Measurements from ENCODE around the gene NTF4. TPM values are rescaled to one million over a fixed set of nuclear protein-coding genes. Genes with fewer than 3 reads are reported as not detected.

NTF4 gene
- total RNA-seq, 1 experiment from 2014 or later = 3.9 TPM

- TF ChIP-seq RORB (CRISPR knock-in tag; IDR thresholded peaks at IDR 0.05) (no peak), NFATC4 (CRISPR knock-in tag; IDR thresholded peaks at IDR 0.05) (no peak), E2F5 (CRISPR knock-in tag; IDR thresholded peaks at IDR 0.05) (no peak), PRDM15 (CRISPR knock-in tag; IDR thresholded peaks at IDR 0.05) (no peak), USF1 (CRISPR knock-in tag; IDR thresholded peaks at IDR 0.05) (no peak), JAZF1 (CRISPR knock-in tag; IDR thresholded peaks at IDR 0.05) (no peak), ZNF232 (CRISPR knock-in tag; IDR thresholded peaks at IDR 0.05) (no peak), SOX15 (CRISPR knock-in tag; IDR thresholded peaks at IDR 0.05) (no peak)
- TF ChIP-seq, protein P1, sequence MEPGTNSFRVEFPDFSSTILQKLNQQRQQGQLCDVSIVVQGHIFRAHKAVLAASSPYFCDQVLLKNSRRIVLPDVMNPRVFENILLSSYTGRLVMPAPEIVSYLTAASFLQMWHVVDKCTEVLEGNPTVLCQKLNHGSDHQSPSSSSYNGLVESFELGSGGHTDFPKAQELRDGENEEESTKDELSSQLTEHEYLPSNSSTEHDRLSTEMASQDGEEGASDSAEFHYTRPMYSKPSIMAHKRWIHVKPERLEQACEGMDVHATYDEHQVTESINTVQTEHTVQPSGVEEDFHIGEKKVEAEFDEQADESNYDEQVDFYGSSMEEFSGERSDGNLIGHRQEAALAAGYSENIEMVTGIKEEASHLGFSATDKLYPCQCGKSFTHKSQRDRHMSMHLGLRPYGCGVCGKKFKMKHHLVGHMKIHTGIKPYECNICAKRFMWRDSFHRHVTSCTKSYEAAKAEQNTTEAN (CRISPR knock-in tag; IDR thresholded peaks at IDR 0.05) = no peak
- TF ChIP-seq, protein P2, sequence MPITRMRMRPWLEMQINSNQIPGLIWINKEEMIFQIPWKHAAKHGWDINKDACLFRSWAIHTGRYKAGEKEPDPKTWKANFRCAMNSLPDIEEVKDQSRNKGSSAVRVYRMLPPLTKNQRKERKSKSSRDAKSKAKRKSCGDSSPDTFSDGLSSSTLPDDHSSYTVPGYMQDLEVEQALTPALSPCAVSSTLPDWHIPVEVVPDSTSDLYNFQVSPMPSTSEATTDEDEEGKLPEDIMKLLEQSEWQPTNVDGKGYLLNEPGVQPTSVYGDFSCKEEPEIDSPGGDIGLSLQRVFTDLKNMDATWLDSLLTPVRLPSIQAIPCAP (CRISPR knock-in tag; IDR thresholded peaks at IDR 0.05) = no peak
Measured at GRCh38 chr19:49014123-49014869, 50.3 kb downstream of the NTF4 start (continued).

GRCh38 chr19:49011194-49011593 lies 53.4 kb downstream of the NTF4 start:
- ChIA-PET CTCF (no interaction called here), POLR2A (no interaction called here)
- peaks cover 42% of the 10 kb centered on the region for H3K36me3 Mint-ChIP-seq
- TF ChIP-seq ZNF121 (CRISPR knock-in tag; IDR thresholded peaks at IDR 0.05) (no peak), ZNF281 (CRISPR knock-in tag; IDR thresholded peaks at IDR 0.05) (no peak), TEAD4 (CRISPR knock-in tag; IDR thresholded peaks at IDR 0.05) (no peak)
- no peak overlapping the region for H3K4me3 Mint-ChIP-seq
- ATAC-seq (no peak), DNase-seq (ENCODE audit: low spot score) (no peak)
- H3K27ac Mint-ChIP-seq = no peak overlapping the region
- no peaks in the 10 kb centered on the region for H3K27me3 Mint-ChIP-seq (ENCODE audit: low read depth)
- no peaks in the 10 kb centered on the region for H3K4me1 Mint-ChIP-seq
- H3K9me3 Mint-ChIP-seq = no peaks in the 10 kb centered on the region

Other genes with a start within 250 kb of the NTF4 start
- gene HSD17B14, start 228.3 kb downstream of the NTF4 start, total RNA-seq (2021) = 11.4 to 18.2 TPM (median 17.0 TPM) in 3 replicates
- 14.8 to 17.7 TPM (median 16.8 TPM) in 3 replicates for gene PLEKHA4, start 196.2 kb downstream of the NTF4 start, total RNA-seq (2021)
- 17.0 to 19.5 TPM (median 17.9 TPM) in 3 replicates for gene PPP1R15A, start 192.4 kb downstream of the NTF4 start, total RNA-seq (2021)
- 3.1 to 5.6 TPM (median 3.9 TPM) in 3 replicates for gene TULP2, start 166.1 kb downstream of the NTF4 start, total RNA-seq (2021)
- 145 to 153 TPM (median 149 TPM) in 3 replicates for gene NUCB1, start 164.5 kb downstream of the NTF4 start, total RNA-seq (2021)
- gene DHDH, start 131.1 kb downstream of the NTF4 start, total RNA-seq (2021) = 3.0 to 3.4 TPM (median 3.1 TPM) in 3 replicates
- 346 to 387 TPM (median 351 TPM) in 3 replicates for gene BAX, start 109.9 kb downstream of the NTF4 start, total RNA-seq (2021)
- gene FTL, start 99.5 kb downstream of the NTF4 start, total RNA-seq (2021) = 1,061 to 1,225 TPM (median 1,202 TPM) in 3 replicates
- gene GYS1, start 71.5 kb downstream of the NTF4 start, total RNA-seq (2021) = 45.9 to 52.0 TPM (median 46.1 TPM) in 3 replicates
- gene RUVBL2, start 70.9 kb downstream of the NTF4 start, total RNA-seq (2021) = 168 to 178 TPM (median 169 TPM) in 3 replicates
- 1.3 TPM in 1 of 3 replicates, not detected in the others for gene LHB, start 47.7 kb downstream of the NTF4 start, total RNA-seq (2021)
- not detected in 3 replicates for gene CGB3, start 40.5 kb downstream of the NTF4 start, total RNA-seq (2021)
- gene CGB2, start 32.9 kb downstream of the NTF4 start, total RNA-seq (2021) = 1.1 to 1.2 TPM in 2 of 3 replicates, not detected in the other
- gene CGB1, start 27.9 kb downstream of the NTF4 start, total RNA-seq (2021) = 0.87 TPM in 1 of 3 replicates, not detected in the others
- 0.30 to 0.62 TPM (median 0.35 TPM) in 3 replicates for gene CGB5, start 21.0 kb downstream of the NTF4 start, total RNA-seq (2021)
- 0.31 TPM in 1 of 3 replicates, not detected in the others for gene CGB8, start 15.7 kb downstream of the NTF4 start, total RNA-seq (2021)
- gene CGB7, start 7.1 kb downstream of the NTF4 start, total RNA-seq (2021) = 1.6 to 2.9 TPM (median 2.7 TPM) in 3 replicates
- 0.09 TPM in 3 replicates for gene KCNA7, start 7.9 kb upstream of the NTF4 start, total RNA-seq (2021)
- gene SNRNP70, start 20.6 kb upstream of the NTF4 start, total RNA-seq (2021) = 253 to 267 TPM (median 266 TPM) in 3 replicates
- 5.1 to 5.7 TPM (median 5.1 TPM) in 3 replicates for gene LIN7B, start 49.6 kb upstream of the NTF4 start, total RNA-seq (2021)
- gene C19orf73, start 54.3 kb upstream of the NTF4 start, total RNA-seq (2021) = 3.1 to 3.4 TPM (median 3.2 TPM) in 3 replicates
- gene PPFIA3, start 54.7 kb upstream of the NTF4 start, total RNA-seq (2021) = 25.5 to 30.1 TPM (median 27.3 TPM) in 3 replicates
- gene HRC, start 90.6 kb upstream of the NTF4 start, total RNA-seq (2021) = 1.9 to 5.0 TPM (median 4.6 TPM) in 3 replicates
- gene TRPM4, start 93.0 kb upstream of the NTF4 start, total RNA-seq (2021) = 15.5 to 24.8 TPM (median 23.6 TPM) in 3 replicates